AG09319 (cell line): ENCODE measurements around the gene CLEC11A.

Experiments
- DNase-seq: peaks from one replicate; pipeline ENCODE4 v3.0.0-alpha.2; 2010; ENCODE audit warnings: low read depth; ENCODE audit errors: extremely low read depth
- CTCF ChIP-seq: IDR thresholded peaks from 2 replicates; pipeline ENCODE4 v1.5.1; 2011; ENCODE audit warnings: low read depth, mild to moderate bottlenecking, inconsistent platforms, low read length, moderate library complexity

The CLEC11A gene

DNA sequence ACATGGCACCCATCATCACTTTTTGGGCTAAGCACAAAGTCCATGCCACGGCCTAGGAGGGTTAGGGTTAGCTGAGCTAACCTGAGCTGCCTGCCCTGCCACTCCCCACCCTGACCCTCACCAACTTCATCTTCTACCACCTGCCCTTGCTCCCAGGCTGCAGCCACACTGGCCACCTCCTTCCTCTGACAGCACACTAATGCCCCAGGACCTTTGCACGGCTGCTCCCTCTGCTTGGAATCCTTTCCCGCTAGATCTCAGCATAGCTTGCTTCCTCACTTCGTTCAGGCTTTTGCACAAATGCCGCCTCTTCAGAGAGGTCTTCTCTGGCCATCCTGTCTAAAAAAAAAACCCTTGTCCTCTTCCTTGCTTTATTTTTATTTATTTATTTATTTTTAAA lies 16.8 kb upstream of the CLEC11A start:
- no peak for DNase-seq
- no peak for TF ChIP-seq CTCF

- no peak for DNase-seq
- TF ChIP-seq CTCF: no peak
Measured at GRCh38 chr19:50708179-50708879, 14.8 kb upstream of the CLEC11A start.

- DNase-seq: no peak
- TF ChIP-seq CTCF: no peak; the same call in 1 of the 2 replicates
Measured at GRCh38 chr19:50710094-50710493, 13.1 kb upstream of the CLEC11A start.

GRCh38 chr19:50710612-50711011 lies 12.6 kb upstream of the CLEC11A start:
- TF ChIP-seq CTCF: no peak
- no peak for DNase-seq

- no peak for TF ChIP-seq CTCF
- no peak for DNase-seq
Measured at GRCh38 chr19:50711196-50711595, 12.0 kb upstream of the CLEC11A start.

GRCh38 chr19:50711805-50712204 lies 11.4 kb upstream of the CLEC11A start:
- no peak for TF ChIP-seq CTCF

DNA sequence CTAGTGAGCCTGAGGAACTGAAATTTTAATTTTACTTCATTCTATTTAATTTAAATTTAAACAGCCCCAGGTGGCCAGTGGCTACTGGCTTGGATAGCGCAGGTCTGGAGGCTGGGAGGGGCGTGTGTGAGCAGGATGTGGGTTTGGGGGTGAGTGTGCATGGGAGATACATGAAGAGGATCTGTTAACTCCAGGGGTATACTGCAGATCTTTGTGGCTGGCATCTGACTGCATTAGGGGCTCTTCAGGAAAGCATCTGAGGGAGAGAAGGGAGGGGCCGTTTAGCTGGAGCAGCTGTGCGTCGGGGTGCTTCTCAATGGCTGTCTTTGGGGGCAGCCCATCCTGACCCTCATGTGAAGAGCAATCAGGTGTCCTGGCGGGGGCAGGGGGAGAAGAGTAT lies 10.3 kb upstream of the CLEC11A start:
- TF ChIP-seq CTCF: no peak
- DNase-seq: no peak

More at GRCh38 chr19:50711805-50712204, 11.4 kb upstream of the CLEC11A start:
- DNase-seq: no peak
